Measurements from ENCODE around the gene SOX12. TPM values are rescaled to one million over a fixed set of nuclear protein-coding genes. Genes with fewer than 3 reads are reported as not detected.
"Not testable (repeated sequence)": the region's sequence is repeated elsewhere in the genome, so short reads cannot be mapped to it uniquely, and the experiment has no call there.

Gene SOX12
- polyA plus RNA-seq, 3 donors, result 25.7 to 29.0 (median 27.4) TPM

GRCh38 chr20:358891-359555 lies 33.7 kb downstream of the SOX12 start:
- DNase-seq (ENCODE audit: low read depth in 3 of 3, low spot score in 2 of 3), result no peak

GRCh38 chr20:361561-361960 lies 36.2 kb downstream of the SOX12 start:
- DNase-seq (ENCODE audit: low read depth in 3 of 3, low spot score in 2 of 3), result no peak

- DNase-seq (ENCODE audit: low read depth in 3 of 3, low spot score in 2 of 3), result no peak
Measured at GRCh38 chr20:362271-363254, 37.2 kb downstream of the SOX12 start.

- DNase-seq (ENCODE audit: low read depth in 3 of 3, low spot score in 2 of 3), result no peak
Measured at GRCh38 chr20:363319-364078, 38.1 kb downstream of the SOX12 start.

GRCh38 chr20:364905-365794 lies 39.8 kb downstream of the SOX12 start:
- DNase-seq (ENCODE audit: low read depth in 3 of 3, low spot score in 2 of 3), result no peak

GRCh38 chr20:366041-366718 lies 40.8 kb downstream of the SOX12 start:
- no peak for DNase-seq (ENCODE audit: low read depth in 3 of 3, low spot score in 2 of 3)

- DNase-seq (ENCODE audit: low read depth in 3 of 3, low spot score in 2 of 3), result no peak
Measured at GRCh38 chr20:366719-367485, 41.5 kb downstream of the SOX12 start.

- DNase-seq (ENCODE audit: low read depth in 3 of 3, low spot score in 2 of 3), result no peak
Measured at GRCh38 chr20:367486-367887, 42.1 kb downstream of the SOX12 start.

- no peak for DNase-seq (ENCODE audit: low read depth in 3 of 3, low spot score in 2 of 3)
Measured at GRCh38 chr20:368915-369314, 43.6 kb downstream of the SOX12 start.

GRCh38 chr20:370151-370600 lies 44.8 kb downstream of the SOX12 start:
- DNase-seq (ENCODE audit: low read depth in 3 of 3, low spot score in 2 of 3), result no peak

- DNase-seq (ENCODE audit: low read depth in 3 of 3, low spot score in 2 of 3), result no peak
Measured at GRCh38 chr20:370977-371754, 45.8 kb downstream of the SOX12 start.

- no peak for DNase-seq (ENCODE audit: low read depth in 3 of 3, low spot score in 2 of 3)
Measured at GRCh38 chr20:371755-372542, 46.6 kb downstream of the SOX12 start.

- not testable (repeated sequence) for DNase-seq (ENCODE audit: low read depth in 3 of 3, low spot score in 2 of 3)
Measured at GRCh38 chr20:372543-373082, 47.3 kb downstream of the SOX12 start.

- DNase-seq (ENCODE audit: low read depth in 3 of 3, low spot score in 2 of 3), result no peak
Measured at GRCh38 chr20:373171-373890, 48.0 kb downstream of the SOX12 start.

- no peak for DNase-seq (ENCODE audit: low read depth in 3 of 3, low spot score in 2 of 3)
Measured at GRCh38 chr20:375265-375889, 50.0 kb downstream of the SOX12 start.

- no peak for DNase-seq (ENCODE audit: low read depth in 3 of 3, low spot score in 2 of 3)
Measured at GRCh38 chr20:376089-376488, 50.7 kb downstream of the SOX12 start.
